WTC11 (cell line): Measurements from ENCODE around the gene CD40.

Source experiments
- CTCF ChIP-seq: fragments of 200-600 bp; IDR thresholded peaks from 2 replicates; pipeline ENCODE4 v1.8.0; 2022; ENCODE audit warnings: antibody characterized with exemption
- FOXK1 ChIP-seq: sonication (generic); formaldehyde crosslinking; IDR thresholded peaks from 2 replicates; pipeline ENCODE4 v1.8.0; 2022; ENCODE audit warnings: mild to moderate bottlenecking, moderate library complexity, missing genetic modification reagents
- HMGXB4 ChIP-seq: sonication (generic); formaldehyde crosslinking; IDR thresholded peaks from 2 replicates; pipeline ENCODE4 v1.8.1; 2023; ENCODE audit warnings: mild to moderate bottlenecking, moderate library complexity, missing genetic modification reagents
- TF ChIP-seq, protein P1 (sequence below): sonication (generic); formaldehyde crosslinking; conservative IDR thresholded peaks from 2 replicates; pipeline ENCODE4 v1.8.1; 2022; ENCODE audit warnings: mild to moderate bottlenecking, missing genetic modification reagents

- TF ChIP-seq HMGXB4 (CRISPR knock-in tag) = no peak
- no peak for TF ChIP-seq CTCF
- no peak for TF ChIP-seq FOXK1 (CRISPR knock-in tag)
- TF ChIP-seq, protein P1, sequence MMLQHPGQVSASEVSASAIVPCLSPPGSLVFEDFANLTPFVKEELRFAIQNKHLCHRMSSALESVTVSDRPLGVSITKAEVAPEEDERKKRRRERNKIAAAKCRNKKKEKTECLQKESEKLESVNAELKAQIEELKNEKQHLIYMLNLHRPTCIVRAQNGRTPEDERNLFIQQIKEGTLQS (CRISPR knock-in tag) = no peak
These were observed 24.0 kb downstream of the CD40 start for GRCh38 chr20:46142124-46142523.
